HAP-1 (cell line): Measurements from ENCODE around the gene FOXE1.

Experiments
- DNase-seq, 2 experiments: peaks; one replicate each; pipeline ENCODE4 v3.0.0-alpha.2; 2016 to 2020; ENCODE audit warnings: low spot score in 2 of 2
- H3K27me3 ChIP-seq: fragments of 250-450 bp; sonication (Bioruptor Pico); 2 replicates; pipeline ENCODE4 v1.5.1; 2020; ENCODE audit warnings: low read depth, mild to moderate bottlenecking, moderate library complexity
- H3K36me3 ChIP-seq: fragments of 250-450 bp; sonication (Bioruptor Pico); replicated peaks from 2 replicates; pipeline ENCODE4 v1.5.1; 2020; ENCODE audit warnings: mild to moderate bottlenecking
- H3K4me1 ChIP-seq: fragments of 250-450 bp; sonication (Bioruptor Pico); 2 replicates; pipeline ENCODE4 v1.5.1; 2020; ENCODE audit warnings: mild to moderate bottlenecking
- H3K4me3 ChIP-seq: fragments of 250-450 bp; sonication (Bioruptor Pico); 2 replicates; pipeline ENCODE4 v1.5.1; 2020; ENCODE audit warnings: mild to moderate bottlenecking, moderate library complexity
- H3K9me3 ChIP-seq: fragments of 250-450 bp; sonication (Bioruptor Pico); 2 replicates; pipeline ENCODE4 v1.5.1; 2020; ENCODE audit warnings: mild to moderate bottlenecking, moderate library complexity
- in situ Hi-C: fragments of 300-500 bp; cut with MboI; formaldehyde crosslinking; loops from 3 replicates; pipeline ENCODE4 v1.14.3; 2020; ENCODE audit warnings: low sequenced_read_pairs, inconsistent platforms, mixed read lengths

Gene FOXE1

DNA sequence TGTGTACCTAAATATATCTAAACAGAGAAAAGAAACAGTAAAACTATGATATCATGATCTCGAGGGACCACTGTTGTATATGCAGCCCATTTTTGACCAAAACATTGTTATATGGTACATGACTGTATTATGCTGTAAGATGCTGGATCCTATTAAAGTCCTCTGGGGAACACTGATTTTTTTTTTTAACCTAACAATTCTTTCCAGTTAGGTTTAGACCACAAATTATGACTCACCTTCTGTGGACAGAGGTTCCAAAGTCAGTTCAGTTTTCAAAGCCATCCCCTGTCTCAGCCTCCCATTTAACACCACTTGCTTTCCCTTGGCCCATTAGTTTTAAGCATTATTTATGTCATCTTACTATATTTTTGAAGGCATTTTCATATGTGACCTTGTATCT, 42.2 kb downstream of the FOXE1 start:
- H3K27me3 ChIP-seq, result no peaks in the 10 kb centered on the region
- in situ Hi-C loops, result no loop called here
- H3K36me3 ChIP-seq, result no peaks in the 10 kb centered on the region
- H3K4me3 ChIP-seq, result no peak overlapping the region
- no peak for DNase-seq
- H3K9me3 ChIP-seq, result no peaks in the 10 kb centered on the region
- H3K4me1 ChIP-seq, result no peaks in the 10 kb centered on the region

- in situ Hi-C loops, result no loop called here
- Histone ChIP-seq H3K36me3 (no peaks in the 10 kb centered on the region), H3K27me3 (no peaks in the 10 kb centered on the region), H3K4me3 (no peak overlapping the region), H3K4me1 (no peaks in the 10 kb centered on the region), H3K9me3 (no peaks in the 10 kb centered on the region)
- DNase-seq, result peak in 1 of 2 experiments; percentile 33
These were observed 42.8 kb downstream of the FOXE1 start for GRCh38 chr9:97895695-97896332.

DNA sequence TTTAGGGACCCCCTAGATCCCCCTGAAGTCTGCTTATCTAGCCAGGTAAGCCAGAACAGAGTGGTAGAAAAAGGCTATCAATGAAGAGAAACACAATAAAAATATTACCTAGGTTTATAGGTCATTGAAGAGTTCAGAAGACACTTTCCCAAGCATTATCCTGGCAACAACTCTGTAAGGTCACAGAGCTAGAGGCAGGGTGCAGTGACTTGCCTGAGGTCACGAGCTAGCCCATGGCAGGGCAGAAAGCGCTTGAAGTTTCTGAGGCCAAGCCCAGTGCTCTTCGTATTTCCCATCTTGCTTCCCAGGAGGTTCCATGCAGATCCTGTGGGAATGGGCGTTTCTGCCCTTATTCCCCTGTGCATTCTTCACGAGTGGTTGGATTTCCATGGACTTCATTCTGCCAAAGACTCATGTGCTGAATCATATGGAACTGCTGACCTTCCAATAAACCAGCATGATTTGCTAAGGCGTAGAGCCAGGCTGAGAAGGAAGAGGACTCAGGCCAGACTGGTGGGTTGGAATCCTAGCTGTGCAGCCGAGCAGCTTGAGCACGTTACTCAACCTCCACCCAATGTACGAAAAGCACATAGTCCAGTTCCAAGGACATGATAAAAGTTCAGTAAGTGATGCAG, 47.2 kb downstream of the FOXE1 start:
- Histone ChIP-seq H3K36me3 (no peaks in the 10 kb centered on the region), H3K27me3 (no peaks in the 10 kb centered on the region), H3K4me3 (no peak overlapping the region), H3K9me3 (no peaks in the 10 kb centered on the region), H3K4me1 (no peaks in the 10 kb centered on the region)
- DNase-seq, result no peak
- in situ Hi-C loops, result loop anchor here (10.0 to 25.0 kb wide), 2 partner anchors 195 to 362 kb away; partner anchors contain the start of gene TBC1D2

- no peaks in the 10 kb centered on the region for H3K4me1 ChIP-seq
- in situ Hi-C loops, result loop anchor here (10.0 to 25.0 kb wide), 2 partner anchors 196 to 361 kb away; partner anchors contain the start of gene TBC1D2
- no peaks in the 10 kb centered on the region for H3K36me3 ChIP-seq
- H3K9me3 ChIP-seq, result no peaks in the 10 kb centered on the region
- no peak overlapping the region for H3K4me3 ChIP-seq
- DNase-seq, result peak; percentile 29 to 40
- no peaks in the 10 kb centered on the region for H3K27me3 ChIP-seq
These were observed 47.9 kb downstream of the FOXE1 start for GRCh38 chr9:97900738-97901565.

DNA sequence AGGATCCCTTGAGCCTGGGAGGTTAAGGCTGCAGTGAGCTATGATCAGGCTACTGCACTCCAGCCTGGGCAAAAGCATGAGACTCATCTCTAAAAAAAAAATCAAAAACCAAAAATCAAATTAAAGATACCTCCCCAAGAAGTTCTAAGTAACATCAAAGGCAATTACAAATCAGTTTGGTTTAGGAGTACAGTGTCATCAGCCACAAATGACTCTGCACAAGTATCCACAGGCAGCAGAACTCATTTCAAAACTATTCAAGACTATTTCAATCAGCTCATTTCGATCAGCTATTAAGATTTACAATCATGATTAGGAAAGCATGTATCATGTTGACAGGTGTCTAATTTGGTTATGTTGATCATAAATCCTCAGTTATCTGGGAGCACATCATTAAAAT, 50.2 kb downstream of the FOXE1 start:
- H3K36me3 ChIP-seq, result no peaks in the 10 kb centered on the region
- no peak overlapping the region for H3K4me3 ChIP-seq
- no peaks in the 10 kb centered on the region for H3K9me3 ChIP-seq
- DNase-seq, result no peak
- in situ Hi-C loops, result loop anchor here (10.0 to 25.0 kb wide), 2 partner anchors 198 to 359 kb away; partner anchors contain the start of gene TBC1D2
- no peaks in the 10 kb centered on the region for H3K27me3 ChIP-seq
- no peaks in the 10 kb centered on the region for H3K4me1 ChIP-seq

GRCh38 chr9:97904725-97905124, 51.7 kb downstream of the FOXE1 start:
- in situ Hi-C loops, result loop anchor here (10.0 to 25.0 kb wide), 2 partner anchors 200 to 358 kb away; partner anchors contain the start of gene TBC1D2
- H3K36me3 ChIP-seq, result peaks cover 6% of the 10 kb centered on the region
- no peaks in the 10 kb centered on the region for H3K27me3 ChIP-seq
- H3K9me3 ChIP-seq, result no peaks in the 10 kb centered on the region
- no peaks in the 10 kb centered on the region for H3K4me1 ChIP-seq
- H3K4me3 ChIP-seq, result no peak overlapping the region
- no peak for DNase-seq

DNA sequence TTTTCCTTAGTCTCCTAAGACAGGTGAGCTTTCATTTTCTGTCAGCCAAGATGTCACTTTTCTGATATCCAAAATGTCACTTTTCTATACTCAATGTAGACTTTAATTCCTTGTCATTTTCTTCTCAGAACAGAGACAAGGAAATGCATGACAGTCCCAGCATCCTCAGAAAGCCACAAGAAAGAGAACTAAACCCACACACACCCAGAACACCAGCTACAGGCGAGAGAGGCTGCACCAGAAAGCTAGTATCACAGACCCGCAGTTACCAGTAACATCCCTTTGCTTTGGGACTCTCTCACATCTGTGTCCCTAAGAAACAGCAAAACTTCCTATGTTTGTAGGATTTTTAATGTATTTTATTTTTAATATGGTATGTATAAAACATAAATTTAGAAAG, 52.2 kb downstream of the FOXE1 start:
- in situ Hi-C loops, result loop anchor here (10.0 to 25.0 kb wide), 2 partner anchors 200 to 357 kb away; partner anchors contain the start of gene TBC1D2
- Histone ChIP-seq H3K4me1 (no peaks in the 10 kb centered on the region), H3K4me3 (no peak overlapping the region), H3K9me3 (no peaks in the 10 kb centered on the region), H3K27me3 (no peaks in the 10 kb centered on the region), H3K36me3 (peaks cover 11% of the 10 kb centered on the region)
- DNase-seq, result no peak
